Left renal cortex interstitium (tissue), 4 donors: ENCODE measurements around the gene UPK3BL2. TPM values are rescaled to one million over a fixed set of nuclear protein-coding genes. Genes with fewer than 3 reads are reported as not detected.
"Not testable (repeated sequence)": the region's sequence is repeated elsewhere in the genome, so short reads cannot be mapped to it uniquely, and the experiment has no call there.

ENCODE experiments used
- DNase-seq, 4 donors: peaks; one replicate each; pipeline ENCODE4 v3.0.0-alpha.2; 2013; ENCODE audit warnings: low read depth in 4 of 4, low spot score in 2 of 4, missing footprints in 1 of 4
- polyA plus RNA-seq, 4 donors: library from polyadenylated mRNA; unstranded; fragments of 120-200 nt; gene quantifications; one replicate each; pipeline ENCODE4 v1.2.1, GENCODE V29; 2013; ENCODE audit not compliant: insufficient read length in 4 of 4

Gene UPK3BL2
- polyA plus RNA-seq, 4 donors = 2.5 to 26.8 (median 13.9) TPM

DNA sequence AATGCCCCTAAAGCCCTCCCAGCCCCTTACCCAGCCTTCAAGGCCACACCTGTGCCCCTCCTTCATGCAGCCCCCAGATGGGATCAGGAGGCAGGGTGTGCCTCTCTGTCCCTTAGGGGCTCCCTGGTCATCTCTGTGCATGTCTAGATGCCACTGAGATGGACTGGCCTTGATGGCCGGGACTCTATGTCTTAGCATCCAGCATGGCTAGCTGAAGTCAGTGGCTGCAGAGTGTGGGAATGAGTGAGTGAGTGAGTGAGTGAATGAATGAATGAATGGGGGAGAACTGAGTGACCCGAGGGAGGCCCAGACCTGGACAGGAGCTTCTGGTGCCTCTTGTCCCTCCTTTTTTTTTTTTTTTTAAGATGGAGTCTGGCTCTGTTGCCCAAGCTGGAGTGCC lies 11.4 kb downstream of the UPK3BL2 start:
- DNase-seq = not testable (repeated sequence)

DNA sequence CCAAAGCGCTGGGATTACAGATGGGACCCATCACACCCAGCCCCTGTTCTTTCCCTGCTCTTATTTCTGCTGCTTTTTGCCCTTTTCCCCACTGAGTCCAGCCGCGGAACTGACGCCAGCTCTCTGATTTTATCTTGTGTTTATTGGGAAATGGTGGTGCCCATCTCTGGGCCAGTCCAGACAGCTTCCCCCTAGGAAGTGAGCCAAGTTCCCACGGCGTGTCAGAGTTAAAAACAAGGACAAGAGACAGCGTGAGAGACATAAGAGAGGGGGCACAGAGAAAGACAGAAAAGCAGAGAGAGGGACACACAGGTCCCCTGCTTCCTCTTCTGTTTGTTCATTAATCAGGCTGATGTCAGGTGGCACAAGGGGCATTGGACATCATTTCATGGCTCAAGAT lies 11.9 kb downstream of the UPK3BL2 start:
- not testable (repeated sequence) for DNase-seq

DNA sequence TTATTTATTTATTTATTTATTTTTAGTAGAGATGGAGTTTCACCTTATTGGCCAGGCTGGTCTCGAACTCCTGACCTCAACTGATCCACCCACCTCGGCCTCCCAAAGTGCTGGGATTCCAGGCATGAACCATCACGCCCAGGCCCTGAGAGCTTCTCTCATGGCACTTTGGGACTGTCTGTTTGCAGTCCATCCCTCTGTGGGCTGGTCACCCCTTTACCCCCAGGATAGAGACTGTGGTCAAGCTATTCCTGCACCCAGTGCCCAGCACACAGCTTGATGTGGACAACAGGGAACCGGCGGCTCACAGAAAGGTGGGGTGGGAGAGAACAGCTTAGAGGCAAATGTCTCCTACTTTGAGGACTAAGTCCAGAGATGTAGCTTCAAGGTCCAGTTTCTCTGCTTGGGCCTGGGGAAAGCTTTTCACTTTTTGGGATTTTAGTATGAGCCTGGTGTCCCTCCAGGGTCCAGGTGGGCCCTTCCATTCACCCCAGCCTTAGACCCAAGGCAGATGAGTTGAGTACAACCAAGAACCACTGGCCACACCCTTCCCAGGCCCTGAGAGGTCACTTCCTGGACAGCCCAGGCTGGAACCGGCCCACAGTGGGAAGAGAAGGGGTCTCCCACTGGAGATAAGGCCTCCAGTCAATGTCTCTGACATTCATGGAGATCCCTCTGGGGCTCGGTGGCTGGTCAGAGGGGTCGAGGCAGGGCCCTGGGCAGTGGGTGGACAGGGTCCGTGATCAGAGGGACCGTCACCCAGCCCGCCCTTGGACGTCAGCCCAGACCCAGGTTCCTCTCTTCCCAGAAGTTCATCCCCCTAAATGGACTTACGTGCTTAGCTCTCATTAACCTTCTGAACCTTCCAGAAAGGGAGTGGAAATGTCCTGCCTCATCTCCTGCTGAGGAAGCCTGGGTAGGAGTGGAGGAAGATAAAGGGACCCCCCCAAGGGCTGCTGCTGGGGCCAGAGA lies 15.4 kb downstream of the UPK3BL2 start:
- not testable (repeated sequence) for DNase-seq

GRCh38 chr7:102527182-102527581 lies 16.3 kb downstream of the UPK3BL2 start:
- DNase-seq = not testable (repeated sequence)

GRCh38 chr7:102524803-102525202 lies 18.7 kb downstream of the UPK3BL2 start:
- not testable (repeated sequence) for DNase-seq

GRCh38 chr7:102520797-102521196 lies 22.7 kb downstream of the UPK3BL2 start:
- DNase-seq = not testable (repeated sequence)

DNA sequence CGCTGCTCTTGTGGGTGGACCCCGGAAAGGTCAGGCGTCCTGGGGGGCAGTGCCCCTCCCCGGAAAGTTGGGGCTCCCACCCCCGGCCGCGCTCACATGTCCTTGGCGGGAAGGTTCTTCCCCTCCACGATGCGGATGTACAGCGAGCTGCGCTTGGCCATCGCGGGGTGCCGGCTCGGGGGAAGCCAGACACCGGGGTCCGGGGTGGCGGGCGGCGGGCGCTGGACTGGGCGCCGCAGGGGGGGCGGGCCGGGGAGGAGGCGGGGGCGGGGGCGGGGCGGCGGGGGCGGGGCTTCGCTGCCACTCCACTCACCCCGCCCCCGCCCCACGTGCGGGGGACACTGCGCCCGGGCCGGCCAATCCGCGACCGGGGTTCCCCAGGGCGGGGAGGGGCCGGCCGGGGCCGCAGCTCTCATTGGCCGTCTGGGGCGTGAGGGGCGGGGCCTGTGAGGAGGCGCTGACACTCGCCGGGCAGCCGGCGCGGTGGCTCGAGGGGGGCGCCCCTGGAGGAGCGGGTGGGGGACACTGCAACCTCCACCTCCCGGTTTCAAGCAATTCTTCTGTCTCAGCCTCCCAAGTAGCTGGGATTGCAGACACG lies 25.8 kb downstream of the UPK3BL2 start, which contains the start of gene RASA4B:
TSS of gene RASA4B (minus strand) at position 228 of the 598 bp plus-strand sequence. CDS start at position 161, 67 bp downstream.
- DNase-seq = not testable (repeated sequence)

GRCh38 chr7:102516951-102517350 lies 26.5 kb downstream of the UPK3BL2 start:
- not testable (repeated sequence) for DNase-seq

DNA sequence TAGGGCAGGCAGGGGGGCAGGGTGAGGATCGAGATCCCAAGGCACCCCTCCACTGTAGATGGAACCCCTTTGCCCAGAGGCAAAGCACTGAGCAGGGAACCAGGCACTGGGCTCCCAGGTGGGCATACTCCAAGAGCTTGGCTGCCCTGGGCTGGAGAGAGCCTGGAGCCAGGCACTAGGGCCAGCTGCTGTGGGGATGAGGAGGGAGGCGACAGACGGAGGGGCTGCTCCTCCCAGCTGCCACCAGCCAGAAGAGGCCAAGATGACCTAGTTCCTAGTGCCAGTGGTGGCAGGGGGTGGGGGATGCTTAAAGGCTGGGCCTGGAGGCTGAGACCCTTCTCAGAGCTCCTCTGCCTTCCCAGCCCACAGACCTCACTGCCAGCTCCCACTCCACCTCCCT lies 27.6 kb downstream of the UPK3BL2 start:
- not testable (repeated sequence) for DNase-seq

GRCh38 chr7:102514881-102515721 lies 28.4 kb downstream of the UPK3BL2 start:
- DNase-seq = not testable (repeated sequence)

DNA sequence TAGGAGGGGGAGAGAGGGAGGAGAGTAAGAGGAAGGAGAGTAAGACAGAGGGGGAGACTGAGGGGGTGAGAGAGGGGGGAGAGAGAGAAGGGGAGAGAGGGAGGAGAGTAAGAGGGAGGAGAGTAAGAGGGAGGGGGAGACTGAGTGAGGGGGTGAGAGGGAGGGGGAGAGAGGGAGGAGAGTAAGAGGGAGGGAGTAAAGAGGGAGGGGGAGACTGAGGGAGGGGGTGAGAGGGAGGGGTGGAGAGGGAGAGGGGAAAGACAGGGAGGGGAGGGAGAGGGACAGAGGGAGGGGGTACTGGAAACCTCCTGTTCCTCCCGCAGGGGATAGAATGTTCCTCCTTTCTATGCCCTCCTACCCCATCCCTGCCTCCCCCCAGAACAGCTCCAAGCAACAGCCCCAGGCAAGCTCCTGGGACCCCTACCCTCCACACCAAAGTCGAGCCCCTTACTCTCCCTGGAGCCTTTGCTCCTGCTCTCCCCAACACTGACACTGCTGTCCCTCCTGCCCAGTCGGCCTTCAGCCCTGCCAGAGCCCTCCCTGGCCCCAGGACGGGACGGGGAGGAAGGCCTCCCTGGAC lies 30.8 kb downstream of the UPK3BL2 start:
- DNase-seq = peak; percentile 73 to 92 (median 80)

DNA sequence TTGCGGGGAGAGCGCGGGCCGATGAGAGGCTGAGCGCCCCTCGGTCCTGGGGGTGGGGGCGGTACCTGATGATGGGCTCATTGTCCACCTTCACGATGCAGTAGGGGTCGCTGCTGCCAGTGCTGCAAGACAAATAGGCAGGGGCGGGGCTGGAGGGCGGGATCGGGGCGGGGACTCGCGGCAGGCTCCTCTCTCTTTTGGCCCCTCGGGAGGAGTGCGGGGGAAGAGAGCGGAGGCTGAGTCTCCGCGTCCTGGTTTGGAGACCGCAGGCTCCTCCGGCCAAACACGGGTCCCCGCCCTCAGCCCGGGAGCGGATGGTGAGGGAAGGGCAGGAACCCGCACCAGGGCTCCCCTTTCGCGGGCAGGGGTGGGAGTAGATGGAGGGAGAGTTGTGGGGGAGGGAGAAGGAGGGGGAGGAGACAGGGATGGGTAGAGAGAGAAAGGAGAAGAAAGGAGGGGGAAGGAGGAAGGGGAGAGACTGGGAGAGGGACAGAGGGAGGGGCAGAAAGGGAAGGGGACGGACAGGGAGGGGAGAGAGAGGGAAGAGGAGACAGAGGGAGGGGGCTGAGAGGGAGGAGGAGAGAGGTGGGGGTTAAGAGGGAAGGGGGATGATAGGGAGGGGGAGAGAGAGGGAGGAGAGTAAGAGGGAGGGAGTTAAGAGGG lies 31.5 kb downstream of the UPK3BL2 start:
- DNase-seq = not testable (repeated sequence)

DNA sequence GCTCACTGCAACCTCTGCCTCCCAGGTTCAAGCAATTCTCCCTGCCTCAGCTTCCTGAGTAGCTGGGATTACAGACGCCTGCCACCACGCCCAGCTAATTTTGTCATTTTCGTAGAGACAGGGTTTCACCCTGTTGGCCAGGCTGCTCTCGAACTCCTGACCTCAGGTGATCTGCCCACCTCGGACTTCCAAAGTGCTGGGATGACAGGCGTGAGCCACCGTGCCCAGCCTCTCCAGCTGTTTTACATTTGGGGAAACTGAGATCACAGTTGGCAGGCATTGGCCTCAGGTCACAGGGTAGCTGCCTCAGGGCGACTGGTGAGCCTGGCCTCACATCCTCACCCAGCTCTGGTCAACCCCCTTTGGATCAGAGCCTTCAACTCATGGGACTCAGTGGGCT lies 32.9 kb downstream of the UPK3BL2 start:
- not testable (repeated sequence) for DNase-seq

GRCh38 chr7:102507410-102508088 lies 35.9 kb downstream of the UPK3BL2 start:
- not testable (repeated sequence) for DNase-seq

DNA sequence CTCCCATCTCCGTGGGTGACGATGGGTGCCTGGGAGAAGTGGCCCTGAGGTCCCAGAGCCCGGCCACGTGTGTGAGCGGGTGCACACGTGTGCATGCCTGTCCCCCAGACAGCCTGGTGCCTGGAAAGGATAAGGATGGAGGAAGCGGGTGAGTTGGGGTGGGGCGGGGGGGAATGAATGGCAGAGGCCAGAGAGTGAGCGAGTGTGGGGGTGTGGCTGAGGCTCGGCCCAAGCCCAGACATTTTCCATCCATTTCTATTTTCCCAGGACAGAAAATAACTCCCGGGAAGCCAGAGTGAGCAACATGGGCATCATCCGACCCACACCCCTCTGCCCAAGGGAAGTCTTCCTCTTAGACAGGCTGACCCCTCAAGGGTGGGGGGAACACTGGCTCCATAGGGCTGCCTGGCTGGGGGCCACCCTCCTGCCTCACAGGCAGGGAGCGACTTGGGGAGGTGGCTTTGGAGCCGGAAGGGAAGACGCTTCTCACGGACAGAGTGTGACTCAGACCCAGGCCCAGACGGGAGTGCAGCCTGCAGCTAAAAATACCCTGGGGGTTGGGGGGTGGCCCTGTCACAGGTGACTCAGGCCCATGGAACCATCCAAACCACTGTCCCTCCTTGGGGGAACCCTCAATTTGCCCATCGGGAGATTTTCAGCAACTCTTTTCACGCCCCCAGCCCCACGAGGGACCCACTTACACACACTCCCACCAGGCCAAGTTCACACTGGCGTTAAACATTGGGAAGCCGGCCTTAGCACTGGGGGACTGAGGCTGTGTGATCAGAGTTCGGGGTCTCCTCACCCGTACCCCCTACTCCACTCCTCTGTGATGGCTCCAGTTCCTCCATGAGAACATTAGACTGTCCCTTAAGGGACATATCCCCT lies 38.0 kb downstream of the UPK3BL2 start:
- DNase-seq = not testable (repeated sequence)

DNA sequence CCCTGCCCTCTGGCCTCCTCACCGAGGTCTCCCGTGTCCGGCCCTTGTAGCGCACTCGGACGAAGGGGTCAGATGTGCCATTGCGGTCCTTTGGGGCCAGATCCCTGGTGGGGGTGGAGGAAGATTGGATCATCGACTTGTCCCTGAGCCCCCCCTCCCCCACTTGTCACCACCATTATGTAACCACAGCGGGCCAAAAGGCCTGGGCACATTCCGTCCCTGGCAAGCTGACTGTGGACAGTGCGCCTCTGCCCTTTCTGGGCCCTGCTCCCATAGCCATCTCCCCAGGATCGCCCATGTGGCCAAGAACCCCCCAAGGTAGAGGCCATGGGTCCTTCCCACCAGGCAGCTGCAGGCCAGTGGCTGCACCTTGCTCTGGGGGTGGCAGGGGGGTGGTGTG lies 40.4 kb downstream of the UPK3BL2 start:
- not testable (repeated sequence) for DNase-seq

GRCh38 chr7:102498321-102498720 lies 45.2 kb downstream of the UPK3BL2 start:
- not testable (repeated sequence) for DNase-seq

- DNase-seq = not testable (repeated sequence)
Measured at GRCh38 chr7:102497308-102497707, 46.2 kb downstream of the UPK3BL2 start.
